Esophagus muscularis mucosa (tissue), 4 donors: ENCODE results near the gene ALG5. TPM values are rescaled to one million over a fixed set of nuclear protein-coding genes. Genes with fewer than 3 reads are reported as not detected.

Source experiments
- DNase-seq: peaks from one replicate; pipeline ENCODE4 v3.0.0-alpha.2; 2017; ENCODE audit errors: extremely low spot score
- H3K27ac ChIP-seq, 4 donors: fragments of 200-600 bp; sonication (generic); replicated peaks in 1 of 4; 1 replicate in 3 of 4; 2 replicates in 1 of 4; pipeline ENCODE4 v1.5.1; 2016 to 2019; ENCODE audit warnings: mild to moderate bottlenecking in 1 of 4
- H3K27me3 ChIP-seq, 4 donors: fragments of 200-600 bp; sonication (generic); one replicate each; pipeline versions ENCODE4 v1.5.1 to v1.6.0; 2016 to 2019
- H3K36me3 ChIP-seq, 4 donors: fragments of 200-600 bp; sonication (generic); one replicate each; pipeline ENCODE4 v1.5.1; 2016 to 2019
- H3K4me1 ChIP-seq, 4 donors: fragments of 200-600 bp; sonication (generic); one replicate each; pipeline ENCODE4 v1.5.1; 2016 to 2019
- H3K4me3 ChIP-seq, 4 donors: fragments of 200-600 bp; sonication (generic); 1 replicate in 2 of 4; 2 replicates in 2 of 4; pipeline ENCODE4 v1.5.1; 2016 to 2019; ENCODE audit warnings: mild to moderate bottlenecking in 4 of 4, moderate library complexity in 1 of 4
- H3K9me3 ChIP-seq, 4 donors: fragments of 200-600 bp; sonication (generic); 1 replicate in 3 of 4; 2 replicates in 1 of 4; pipeline ENCODE4 v1.5.1; 2016 to 2019
- EP300 ChIP-seq: sonication (generic); formaldehyde crosslinking; IDR thresholded peaks from one replicate; pipeline ENCODE4 v1.6.1; 2017; ENCODE audit warnings: antibody characterized with exemption
- POLR2A ChIP-seq: fragments of 450-650 bp; IDR thresholded peaks from one replicate; pipeline ENCODE4 v1.6.1; 2017; ENCODE audit warnings: antibody characterized with exemption, moderate library complexity, mild to moderate bottlenecking, low read depth
- POLR2AphosphoS5 ChIP-seq, 2 donors: sonication (generic); formaldehyde crosslinking; IDR thresholded peaks; one replicate each; pipeline ENCODE4 v1.6.1; 2017; ENCODE audit warnings: antibody characterized with exemption in 2 of 2
- WGBS: methylation state at CpG from one replicate; pipeline ENCODE4 v1.1.5; 2018; 5-methylcytosine and 5-hydroxymethylcytosine counted together
- intact Hi-C: fragments of 100-400 bp; cut with DNase I; formaldehyde crosslinking; loops from one replicate; pipeline ENCODE4 v1.15.1; 2023
- total RNA-seq, 4 donors: library from RNA; depleted of rRNA; stranded (reverse); fragments of >200 nt; gene quantifications; one replicate each; pipeline versions ENCODE4 v1.1.0 to v1.2.1, GENCODE V29; 2016
- TF ChIP-seq, protein P1 (sequence below), 3 experiments: fragments of 200-600 bp in 2 of 3; fragments of 450-650 bp in 1 of 3; sonication (generic) in 2 of 3; IDR thresholded peaks; one replicate each; pipeline ENCODE4 v1.5.1; 2017 to 2019; ENCODE audit warnings: antibody characterized with exemption in 3 of 3, mild to moderate bottlenecking in 2 of 3, moderate library complexity in 1 of 3

The ALG5 gene
- total RNA-seq, 4 donors from 2014 or later: 17.3 to 28.2 (median 20.4) TPM

DNA sequence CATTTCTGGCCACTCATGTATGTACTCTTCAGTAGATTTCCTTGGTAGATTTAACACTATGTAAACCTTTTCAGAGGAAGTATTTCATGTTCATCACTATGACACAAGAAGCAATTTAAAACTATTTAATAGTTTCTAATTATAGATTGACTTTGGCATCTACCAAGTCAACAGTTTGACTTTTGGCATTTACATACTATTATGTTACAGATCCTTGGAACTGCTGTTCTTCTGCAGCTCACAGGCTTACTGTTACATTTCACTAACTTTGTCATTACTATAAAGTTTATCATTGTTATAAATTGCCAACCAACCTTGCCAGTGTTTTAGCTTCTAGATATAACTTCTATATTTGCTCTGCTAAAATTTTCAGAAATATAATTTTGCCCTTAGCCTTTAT is 41.6 kb upstream of the ALG5 start:
- Histone ChIP-seq H3K27me3 (no peaks in the 10 kb centered on the region), H3K4me3 (no peak overlapping the region), H3K27ac (no peak overlapping the region), H3K4me1 (no peaks in the 10 kb centered on the region), H3K36me3 (peaks cover 45 to 94% (median 78%) of the 10 kb centered on the region in 4 donors), H3K9me3 (no peaks in the 10 kb centered on the region)
- no peak for DNase-seq
- TF ChIP-seq POLR2A (no peak), EP300 (no peak), POLR2AphosphoS5 (IDR thresholded peaks at IDR 0.05) (no peak)
- TF ChIP-seq, protein P1, sequence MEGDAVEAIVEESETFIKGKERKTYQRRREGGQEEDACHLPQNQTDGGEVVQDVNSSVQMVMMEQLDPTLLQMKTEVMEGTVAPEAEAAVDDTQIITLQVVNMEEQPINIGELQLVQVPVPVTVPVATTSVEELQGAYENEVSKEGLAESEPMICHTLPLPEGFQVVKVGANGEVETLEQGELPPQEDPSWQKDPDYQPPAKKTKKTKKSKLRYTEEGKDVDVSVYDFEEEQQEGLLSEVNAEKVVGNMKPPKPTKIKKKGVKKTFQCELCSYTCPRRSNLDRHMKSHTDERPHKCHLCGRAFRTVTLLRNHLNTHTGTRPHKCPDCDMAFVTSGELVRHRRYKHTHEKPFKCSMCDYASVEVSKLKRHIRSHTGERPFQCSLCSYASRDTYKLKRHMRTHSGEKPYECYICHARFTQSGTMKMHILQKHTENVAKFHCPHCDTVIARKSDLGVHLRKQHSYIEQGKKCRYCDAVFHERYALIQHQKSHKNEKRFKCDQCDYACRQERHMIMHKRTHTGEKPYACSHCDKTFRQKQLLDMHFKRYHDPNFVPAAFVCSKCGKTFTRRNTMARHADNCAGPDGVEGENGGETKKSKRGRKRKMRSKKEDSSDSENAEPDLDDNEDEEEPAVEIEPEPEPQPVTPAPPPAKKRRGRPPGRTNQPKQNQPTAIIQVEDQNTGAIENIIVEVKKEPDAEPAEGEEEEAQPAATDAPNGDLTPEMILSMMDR (IDR thresholded peaks at IDR 0.05): no peak
- intact Hi-C loops: no loop called here

DNA sequence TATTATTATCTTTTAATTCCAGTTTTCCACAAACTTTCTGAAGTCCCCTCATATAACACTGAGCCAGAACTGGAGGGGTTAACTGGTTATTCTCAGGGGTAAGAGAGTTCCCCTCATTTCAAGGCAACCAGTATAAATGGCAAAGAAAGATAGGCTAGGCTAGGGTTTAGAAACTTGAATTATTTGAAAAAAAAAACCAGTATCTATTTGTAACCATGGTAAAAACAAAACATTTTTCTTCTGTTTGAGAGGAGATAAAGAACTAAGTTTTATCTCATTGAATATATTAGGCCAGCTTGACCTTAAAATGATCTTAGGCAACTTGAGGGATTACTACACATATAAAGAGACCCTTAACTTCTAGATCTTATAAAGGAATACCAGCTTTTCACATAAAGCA is 40.8 kb upstream of the ALG5 start:
- no peak overlapping the region for H3K27ac ChIP-seq
- H3K36me3 ChIP-seq: peaks cover 53 to 96% (median 85%) of the 10 kb centered on the region in 4 donors
- DNase-seq: no peak
- H3K27me3 ChIP-seq: no peaks in the 10 kb centered on the region
- no peak overlapping the region for H3K4me3 ChIP-seq
- no peaks in the 10 kb centered on the region for H3K9me3 ChIP-seq
- intact Hi-C loops: no loop called here
- TF ChIP-seq, protein P1 (IDR thresholded peaks at IDR 0.05): no peak
- TF ChIP-seq POLR2A: no peak
- TF ChIP-seq POLR2AphosphoS5 (IDR thresholded peaks at IDR 0.05): no peak
- TF ChIP-seq EP300: no peak
- no peaks in the 10 kb centered on the region for H3K4me1 ChIP-seq

DNA sequence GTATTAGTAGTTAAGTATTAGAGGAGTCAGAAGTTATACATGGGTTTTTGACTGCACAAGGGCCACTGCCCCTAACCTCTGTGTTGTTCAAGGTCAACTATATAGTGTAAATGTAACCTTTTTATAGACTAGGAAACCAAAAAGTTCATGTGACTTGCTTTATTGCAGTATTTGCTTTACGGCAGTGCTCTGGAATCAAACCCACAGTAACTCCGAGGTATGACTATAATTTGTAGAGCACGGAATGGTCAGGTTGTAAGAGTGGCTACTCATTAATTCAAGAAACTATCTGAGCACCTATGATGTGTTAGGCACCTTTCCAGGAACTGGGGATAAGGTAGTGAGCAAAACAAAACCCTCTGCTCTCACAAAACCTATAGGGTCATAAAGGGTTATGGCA is 38.1 kb upstream of the ALG5 start:
- no peaks in the 10 kb centered on the region for H3K27me3 ChIP-seq
- DNase-seq: no peak
- H3K9me3 ChIP-seq: no peaks in the 10 kb centered on the region
- TF ChIP-seq POLR2AphosphoS5 (IDR thresholded peaks at IDR 0.05): no peak
- no peak for TF ChIP-seq POLR2A
- TF ChIP-seq, protein P1 (IDR thresholded peaks at IDR 0.05): no peak
- TF ChIP-seq EP300: no peak
- no peak overlapping the region for H3K27ac ChIP-seq
- intact Hi-C loops: no loop called here
- WGBS: 98% methylated on average over 3 of the region's 3 CpGs
- peaks cover 62 to 99% (median 87%) of the 10 kb centered on the region in 4 donors for H3K36me3 ChIP-seq
- H3K4me1 ChIP-seq: no peaks in the 10 kb centered on the region
- H3K4me3 ChIP-seq: no peak overlapping the region

DNA sequence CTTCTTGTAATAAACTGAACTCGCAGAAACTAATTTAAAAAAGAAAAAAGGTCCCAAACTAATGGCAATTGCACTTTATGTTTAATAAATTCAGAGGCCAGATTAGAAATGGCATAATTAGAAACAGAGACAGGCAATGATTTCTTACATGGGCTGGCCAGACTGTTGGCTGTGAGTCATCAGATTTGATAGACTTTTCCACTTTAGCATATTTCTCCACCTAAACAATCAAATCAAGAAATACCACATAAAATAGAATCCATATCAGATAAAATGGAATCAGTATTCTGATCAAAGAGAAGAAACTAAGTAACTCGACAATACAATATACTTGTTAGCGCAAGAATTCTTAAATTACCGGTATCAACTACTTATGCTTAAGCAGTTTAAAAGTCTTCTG is 30.5 kb upstream of the ALG5 start:
- no peaks in the 10 kb centered on the region for H3K9me3 ChIP-seq
- no peak overlapping the region for H3K4me3 ChIP-seq
- 95% methylated on average over 4 of the region's 4 CpGs for WGBS
- peaks cover 64 to 98% (median 80%) of the 10 kb centered on the region in 4 donors for H3K36me3 ChIP-seq
- intact Hi-C loops: no loop called here
- H3K27me3 ChIP-seq: no peaks in the 10 kb centered on the region
- TF ChIP-seq POLR2A: no peak
- TF ChIP-seq POLR2AphosphoS5 (IDR thresholded peaks at IDR 0.05): no peak
- no peak for TF ChIP-seq EP300
- TF ChIP-seq, protein P1 (IDR thresholded peaks at IDR 0.05): no peak
- no peak overlapping the region for H3K27ac ChIP-seq
- no peak for DNase-seq
- H3K4me1 ChIP-seq: no peaks in the 10 kb centered on the region

DNA sequence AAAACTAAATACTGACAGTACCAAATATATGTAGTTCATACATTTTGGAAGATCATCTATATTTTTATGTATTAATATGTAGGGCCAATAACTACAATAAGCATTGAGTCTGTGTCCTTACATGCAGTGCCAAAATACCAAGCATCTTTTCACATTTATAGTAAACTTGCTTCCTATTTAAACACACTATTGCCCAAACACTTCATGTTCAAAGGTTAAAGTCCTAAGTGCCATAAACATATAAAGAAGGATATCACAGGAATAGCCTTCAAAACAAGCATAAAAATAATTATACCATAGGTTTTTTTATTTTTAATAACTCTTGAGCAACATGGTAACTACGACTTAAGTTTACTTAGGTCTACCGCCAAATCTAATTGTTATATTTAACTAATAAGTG is 28.5 kb upstream of the ALG5 start:
- no peak for TF ChIP-seq EP300
- no peak for DNase-seq
- intact Hi-C loops: no loop called here
- Histone ChIP-seq H3K36me3 (peaks cover 65 to 98% (median 83%) of the 10 kb centered on the region in 4 donors), H3K9me3 (no peaks in the 10 kb centered on the region), H3K27ac (no peak overlapping the region), H3K4me3 (no peak overlapping the region), H3K27me3 (no peaks in the 10 kb centered on the region), H3K4me1 (no peaks in the 10 kb centered on the region)
- WGBS: 89% methylated on average over 2 of the region's 2 CpGs
